Panc1 (cell line): ENCODE data around the gene POLR3B. TPM values are rescaled to one million over a fixed set of nuclear protein-coding genes. Genes with fewer than 3 reads are reported as not detected.

ENCODE experiments used
- ATAC-seq: fragments of 200-7000 bp; cut with Tn5 transposase; 2 replicates; pipeline ENCODE4 v1.9.1; 2020; ENCODE audit warnings: mild to moderate bottlenecking, moderate library complexity
- BruUV-seq: library from RNA; stranded (reverse); fragments of 400-500 nt; replicated peaks from 2 replicates; lab custom pipeline; 2021; lab: Mats Ljungman, UMichigan
- CTCF ChIA-PET: fragments of 300-600 bp; sonication (Branson Sonifier 250); formaldehyde crosslinking; loops from one replicate; lab custom pipeline; 2022; ENCODE audit warnings: antibody characterized with exemption; lab: Charles Lee
- POLR2A ChIA-PET: fragments of 300-600 bp; sonication (Branson Sonifier 250); formaldehyde crosslinking; loops from one replicate; lab custom pipeline; 2022; ENCODE audit warnings: antibody characterized with exemption; lab: Charles Lee
- DNase-seq: peaks from one replicate; pipeline ENCODE4 v3.0.0-alpha.2; 2010; ENCODE audit warnings: low read depth, low spot score
- H3K27ac ChIP-seq: 2 replicates; pipeline ENCODE4 v1.5.1; 2011; ENCODE audit warnings: mild to moderate bottlenecking, low read length, inconsistent platforms
- H3K27me3 ChIP-seq: fragments of 200-500 bp; sonication (Bioruptor generic); 2 replicates; pipeline ENCODE4 v1.6.0; 2014; ENCODE audit warnings: low read length, inconsistent platforms; ENCODE audit not compliant: control insufficient read depth, insufficient read depth
- H3K36me3 ChIP-seq: fragments of 200-500 bp; sonication (Bioruptor generic); 2 replicates; pipeline ENCODE4 v1.5.1; 2014; ENCODE audit warnings: inconsistent platforms, mild to moderate bottlenecking, low read length, moderate library complexity; ENCODE audit not compliant: control insufficient read depth, insufficient read depth
- H3K4me1 ChIP-seq: 2 replicates; pipeline ENCODE4 v1.5.1; 2011; ENCODE audit warnings: inconsistent platforms, mild to moderate bottlenecking, low read length, moderate library complexity; ENCODE audit not compliant: control insufficient read depth, insufficient read depth
- H3K4me3 ChIP-seq, 2 experiments: 2 replicates each; pipeline ENCODE4 v1.5.1; 2011 to 2012; ENCODE audit warnings: low read depth in 2 of 2, low read length in 2 of 2, mild to moderate bottlenecking in 2 of 2, inconsistent platforms in 1 of 2, moderate library complexity in 1 of 2
- H3K9me3 ChIP-seq: fragments of 200-500 bp; sonication (Bioruptor generic); 2 replicates; pipeline ENCODE4 v1.5.1; 2014; ENCODE audit warnings: low read depth, mild to moderate bottlenecking, inconsistent platforms, low read length, moderate library complexity; ENCODE audit not compliant: control insufficient read depth, insufficient read depth
- POLR2AphosphoS5 ChIP-seq: IDR thresholded peaks from 2 replicates; pipeline ENCODE4 v1.6.1; 2012; ENCODE audit warnings: mild to moderate bottlenecking, low read depth, low read length, moderate library complexity
- SIN3A ChIP-seq: IDR thresholded peaks from 2 replicates; pipeline ENCODE4 v1.6.1; 2012; ENCODE audit warnings: low read depth, mild to moderate bottlenecking, low read length, moderate library complexity, borderline replicate concordance; ENCODE audit not compliant: insufficient read depth
- TCF7L2 ChIP-seq: IDR thresholded peaks from 2 replicates; pipeline ENCODE4 v1.6.1; 2011; ENCODE audit warnings: mild to moderate bottlenecking, low read depth, low read length, inconsistent platforms
- in situ Hi-C: cut with HindIII; loops from 2 replicates; pipeline ENCODE4 v1.10.0; 2016; ENCODE audit warnings: low sequenced_read_pairs, low pct_unique_long_range_greater_than_20kb
- intact Hi-C: fragments of 100-400 bp; cut with micrococcal nuclease; formaldehyde crosslinking; loops from one replicate; pipeline ENCODE4 v1.10.0; 2022; ENCODE audit not compliant: unreplicated experiment
- total RNA-seq: library from RNA; stranded (reverse); gene quantifications from one replicate; pipeline ENCODE4 v1.2.1, GENCODE V29; 2021; ENCODE audit not compliant: unreplicated experiment
- TF ChIP-seq, protein P1 (sequence below), 2 experiments: IDR thresholded peaks; 2 replicates each; pipeline ENCODE4 v1.6.1; 2011 to 2012; ENCODE audit warnings: low read depth in 2 of 2, control low read depth in 1 of 2, low read length in 1 of 2, mild to moderate bottlenecking in 1 of 2, moderate library complexity in 1 of 2; ENCODE audit not compliant: insufficient read depth in 1 of 2
- TF ChIP-seq, protein P2 (sequence below): fragments of 450-650 bp; IDR thresholded peaks from 2 replicates; pipeline ENCODE4 v1.5.1; 2017; ENCODE audit warnings: mild to moderate bottlenecking

POLR3B gene
- total RNA-seq, 1 experiment from 2014 or later: 8.2 TPM

DNA sequence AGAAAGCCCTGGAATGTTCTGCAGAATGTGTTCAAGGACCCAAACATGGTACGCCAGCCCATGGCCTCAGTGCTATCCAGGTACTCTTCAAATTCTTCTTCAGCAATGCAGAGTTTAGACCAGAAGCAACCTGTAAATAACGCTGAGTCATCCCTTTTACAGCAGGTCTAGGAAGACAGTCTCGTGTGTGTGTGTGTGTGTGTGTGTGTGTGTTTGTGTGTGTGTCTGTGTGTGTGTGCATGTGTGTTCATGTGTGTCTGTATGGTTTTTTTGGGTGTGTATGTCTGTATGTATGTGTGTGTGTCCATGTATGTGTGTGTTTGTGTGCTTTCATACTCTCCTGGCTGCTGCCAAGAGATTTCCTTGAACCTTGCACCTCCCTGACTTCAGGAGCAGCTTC is 165.2 kb downstream of the POLR3B start:
- BruUV-seq: no TSS peak
- ATAC-seq: no peak
- TF ChIP-seq, protein P1, sequence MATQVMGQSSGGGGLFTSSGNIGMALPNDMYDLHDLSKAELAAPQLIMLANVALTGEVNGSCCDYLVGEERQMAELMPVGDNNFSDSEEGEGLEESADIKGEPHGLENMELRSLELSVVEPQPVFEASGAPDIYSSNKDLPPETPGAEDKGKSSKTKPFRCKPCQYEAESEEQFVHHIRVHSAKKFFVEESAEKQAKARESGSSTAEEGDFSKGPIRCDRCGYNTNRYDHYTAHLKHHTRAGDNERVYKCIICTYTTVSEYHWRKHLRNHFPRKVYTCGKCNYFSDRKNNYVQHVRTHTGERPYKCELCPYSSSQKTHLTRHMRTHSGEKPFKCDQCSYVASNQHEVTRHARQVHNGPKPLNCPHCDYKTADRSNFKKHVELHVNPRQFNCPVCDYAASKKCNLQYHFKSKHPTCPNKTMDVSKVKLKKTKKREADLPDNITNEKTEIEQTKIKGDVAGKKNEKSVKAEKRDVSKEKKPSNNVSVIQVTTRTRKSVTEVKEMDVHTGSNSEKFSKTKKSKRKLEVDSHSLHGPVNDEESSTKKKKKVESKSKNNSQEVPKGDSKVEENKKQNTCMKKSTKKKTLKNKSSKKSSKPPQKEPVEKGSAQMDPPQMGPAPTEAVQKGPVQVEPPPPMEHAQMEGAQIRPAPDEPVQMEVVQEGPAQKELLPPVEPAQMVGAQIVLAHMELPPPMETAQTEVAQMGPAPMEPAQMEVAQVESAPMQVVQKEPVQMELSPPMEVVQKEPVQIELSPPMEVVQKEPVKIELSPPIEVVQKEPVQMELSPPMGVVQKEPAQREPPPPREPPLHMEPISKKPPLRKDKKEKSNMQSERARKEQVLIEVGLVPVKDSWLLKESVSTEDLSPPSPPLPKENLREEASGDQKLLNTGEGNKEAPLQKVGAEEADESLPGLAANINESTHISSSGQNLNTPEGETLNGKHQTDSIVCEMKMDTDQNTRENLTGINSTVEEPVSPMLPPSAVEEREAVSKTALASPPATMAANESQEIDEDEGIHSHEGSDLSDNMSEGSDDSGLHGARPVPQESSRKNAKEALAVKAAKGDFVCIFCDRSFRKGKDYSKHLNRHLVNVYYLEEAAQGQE (IDR thresholded peaks at IDR 0.05; ENCODE audit: insufficient read depth in 1 of 2, low read depth in 2 of 2, low read length in 1 of 2): no peak
- TF ChIP-seq, protein P2, sequence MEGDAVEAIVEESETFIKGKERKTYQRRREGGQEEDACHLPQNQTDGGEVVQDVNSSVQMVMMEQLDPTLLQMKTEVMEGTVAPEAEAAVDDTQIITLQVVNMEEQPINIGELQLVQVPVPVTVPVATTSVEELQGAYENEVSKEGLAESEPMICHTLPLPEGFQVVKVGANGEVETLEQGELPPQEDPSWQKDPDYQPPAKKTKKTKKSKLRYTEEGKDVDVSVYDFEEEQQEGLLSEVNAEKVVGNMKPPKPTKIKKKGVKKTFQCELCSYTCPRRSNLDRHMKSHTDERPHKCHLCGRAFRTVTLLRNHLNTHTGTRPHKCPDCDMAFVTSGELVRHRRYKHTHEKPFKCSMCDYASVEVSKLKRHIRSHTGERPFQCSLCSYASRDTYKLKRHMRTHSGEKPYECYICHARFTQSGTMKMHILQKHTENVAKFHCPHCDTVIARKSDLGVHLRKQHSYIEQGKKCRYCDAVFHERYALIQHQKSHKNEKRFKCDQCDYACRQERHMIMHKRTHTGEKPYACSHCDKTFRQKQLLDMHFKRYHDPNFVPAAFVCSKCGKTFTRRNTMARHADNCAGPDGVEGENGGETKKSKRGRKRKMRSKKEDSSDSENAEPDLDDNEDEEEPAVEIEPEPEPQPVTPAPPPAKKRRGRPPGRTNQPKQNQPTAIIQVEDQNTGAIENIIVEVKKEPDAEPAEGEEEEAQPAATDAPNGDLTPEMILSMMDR: no peak
- TF ChIP-seq SIN3A: no peak
- no peak for TF ChIP-seq TCF7L2
- TF ChIP-seq POLR2AphosphoS5: no peak
- Histone ChIP-seq H3K4me1 (no peaks in the 10 kb centered on the region), H3K9me3 (no peaks in the 10 kb centered on the region), H3K27me3 (no peaks in the 10 kb centered on the region; the same call in 1 of the 2 replicates), H3K4me3 (no peak overlapping the region), H3K36me3 (no peaks in the 10 kb centered on the region), H3K27ac (no peak overlapping the region)
- in situ Hi-C loops (no loop called here), intact Hi-C loops (no loop called here)
- ChIA-PET CTCF (no interaction called here), POLR2A (interaction anchor here (0.6 kb wide), 1 partner anchor 42 kb away, joined by 6 read pairs; no protein-coding TSS in a partner anchor)
- no peak for DNase-seq

DNA sequence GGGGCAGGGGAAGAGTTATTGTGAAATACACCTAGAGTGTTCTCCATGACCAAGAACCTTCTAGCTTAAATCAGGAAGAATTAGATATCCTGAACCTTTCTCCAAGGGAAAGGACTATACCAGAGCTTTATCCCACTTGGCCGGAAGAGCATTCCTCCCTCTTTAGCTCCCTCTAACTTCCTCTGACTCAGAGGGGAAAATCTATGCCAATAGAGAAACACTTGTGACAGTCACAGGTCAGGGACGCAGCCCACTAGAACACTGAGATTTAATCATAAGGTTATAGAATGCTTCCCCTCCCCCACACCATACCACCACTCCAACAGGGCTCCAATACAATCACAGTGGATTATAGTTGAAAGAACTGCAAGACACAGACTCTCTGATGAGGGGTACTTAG is 169.8 kb downstream of the POLR3B start:
- no TSS peak for BruUV-seq
- Histone ChIP-seq H3K27me3 (no peaks in the 10 kb centered on the region), H3K4me3 (no peak overlapping the region), H3K36me3 (no peaks in the 10 kb centered on the region), H3K9me3 (no peaks in the 10 kb centered on the region), H3K27ac (no peak overlapping the region), H3K4me1 (no peaks in the 10 kb centered on the region)
- ChIA-PET CTCF (no interaction called here), POLR2A (no interaction called here)
- ATAC-seq: no peak
- in situ Hi-C loops (no loop called here), intact Hi-C loops (no loop called here)
- TF ChIP-seq, protein P2: no peak
- TF ChIP-seq POLR2AphosphoS5 (no peak), TCF7L2 (no peak), SIN3A (no peak)
- TF ChIP-seq, protein P1 (IDR thresholded peaks at IDR 0.05; ENCODE audit: insufficient read depth in 1 of 2, low read depth in 2 of 2, low read length in 1 of 2): no peak
- DNase-seq: no peak
